Thyroid gland (tissue), 4 donors: ENCODE measurements around the gene KASH5. TPM values are rescaled to one million over a fixed set of nuclear protein-coding genes. Genes with fewer than 3 reads are reported as not detected.
A peak's percentile ranks its signal among the peaks of the same experiment; 100 is the strongest.

Experiments used
- DNase-seq, 2 donors: peaks; one replicate each; pipeline ENCODE4 v3.0.0-alpha.2; 2019
- H3K27ac ChIP-seq, 3 donors: fragments of 200-600 bp; sonication (generic); 1 replicate in 2 of 3; 2 replicates in 1 of 3; pipeline ENCODE4 v1.5.1; 2016 to 2019; ENCODE audit warnings: mild to moderate bottlenecking in 1 of 3, moderate library complexity in 1 of 3
- H3K27me3 ChIP-seq: fragments of 200-600 bp; sonication (generic); one replicate; pipeline ENCODE4 v1.5.1; 2019
- H3K36me3 ChIP-seq, 2 donors: fragments of 200-600 bp; sonication (generic); one replicate each; pipeline ENCODE4 v1.5.1; 2016 to 2019
- H3K4me1 ChIP-seq, 2 donors: fragments of 200-600 bp; sonication (generic); one replicate each; pipeline ENCODE4 v1.5.1; 2017 to 2019
- H3K4me3 ChIP-seq, 3 donors: fragments of 200-600 bp; sonication (generic); replicated peaks in 1 of 3; 1 replicate in 2 of 3; 2 replicates in 1 of 3; pipeline ENCODE4 v1.5.1; 2016; ENCODE audit warnings: mild to moderate bottlenecking in 1 of 3
- H3K9me3 ChIP-seq: fragments of 200-600 bp; sonication (generic); one replicate; pipeline ENCODE4 v1.5.1; 2017
- CTCF ChIP-seq, 6 experiments: fragments of 200-600 bp in 3 of 6; fragments of 450-650 bp in 3 of 6; sonication (generic) in 3 of 6; IDR thresholded peaks; one replicate each; pipeline ENCODE4 v1.5.1; 2016 to 2019; ENCODE audit warnings: antibody characterized with exemption in 6 of 6, mild to moderate bottlenecking in 2 of 6, inconsistent platforms in 1 of 6, moderate library complexity in 1 of 6
- POLR2A ChIP-seq, 2 donors: fragments of 450-650 bp; IDR thresholded peaks; one replicate each; pipeline ENCODE4 v1.6.1; 2017; ENCODE audit warnings: antibody characterized with exemption in 2 of 2, mild to moderate bottlenecking in 2 of 2, moderate library complexity in 1 of 2
- WGBS, 2 donors: methylation state at CpG; one replicate each; pipeline ENCODE4 v1.1.5; 2017; 5-methylcytosine and 5-hydroxymethylcytosine counted together
- intact Hi-C: fragments of 100-400 bp; cut with DNase I; formaldehyde crosslinking; loops from one replicate; pipeline ENCODE4 v1.15.1; 2023
- total RNA-seq, 4 donors: library from RNA; depleted of rRNA; stranded (reverse); fragments of >200 nt; gene quantifications; one replicate each; pipeline ENCODE4 v1.2.3, GENCODE V29; 2016

The KASH5 gene
- total RNA-seq, 4 donors from 2014 or later, result 1.3 TPM; not detected in 3

DNA sequence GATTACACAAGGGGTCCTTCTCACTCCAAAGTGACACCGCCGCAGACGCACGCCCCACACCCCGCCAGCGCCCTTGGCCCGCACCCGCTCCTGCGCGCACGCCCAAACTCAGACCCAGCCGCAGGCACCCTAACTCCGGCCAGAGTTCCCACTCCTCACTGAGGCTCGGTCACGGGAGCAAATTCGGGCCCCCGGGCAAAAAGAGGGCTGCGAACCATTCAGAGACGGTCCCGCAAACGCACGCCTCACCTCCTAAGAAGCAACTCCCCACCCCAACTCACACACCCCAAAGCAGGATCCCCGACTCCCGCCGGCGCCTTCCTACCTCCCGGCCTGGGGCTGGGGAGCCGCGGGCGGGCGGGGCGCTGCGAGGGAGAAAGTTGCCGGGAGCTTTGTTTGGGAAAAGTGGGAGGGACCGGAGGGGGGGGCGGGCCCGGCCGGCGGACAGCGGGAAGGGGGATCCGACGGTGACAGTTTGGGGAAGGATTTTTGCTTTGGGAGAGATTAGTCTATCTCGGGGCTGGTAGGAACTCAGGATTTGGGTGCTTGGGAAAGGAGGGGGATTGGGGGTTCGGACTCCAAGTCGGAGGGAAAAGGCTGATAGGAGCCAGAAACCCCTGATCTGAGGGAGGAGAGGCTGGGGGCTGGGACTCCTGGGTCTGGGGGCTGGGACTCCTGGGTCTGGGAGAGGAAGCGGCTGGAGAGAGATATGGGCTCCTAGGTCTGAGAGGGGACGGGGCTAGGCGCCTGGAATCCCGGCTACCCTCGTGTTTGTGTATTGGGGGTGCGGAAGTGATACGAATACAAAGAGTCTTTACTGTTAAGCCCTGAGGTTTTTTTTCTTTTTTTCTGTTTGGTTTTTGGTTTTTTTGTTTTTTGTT is 25.8 kb upstream of the KASH5 start, which contains the start of gene TEAD2:
TEAD2 (minus strand) TSS at position 369 of the 881 bp plus-strand sequence. CDS start 2,341 bp downstream, outside the sequence.
- H3K27me3 ChIP-seq, result no peaks in the 10 kb centered on the region
- no peaks in the 10 kb centered on the region for H3K36me3 ChIP-seq
- intact Hi-C loops, result no loop called here
- H3K27ac ChIP-seq, result peak within 1 kb of the TSS; percentile 84 to 89 (median 89)
- H3K4me1 ChIP-seq, result peaks cover 8 to 17% of the 10 kb centered on the region in 2 donors
- TF ChIP-seq POLR2A (IDR thresholded peaks at IDR 0.05) (peak in 1 of 2 donors; percentile 9), CTCF (IDR thresholded peaks at IDR 0.05) (no peak)
- H3K9me3 ChIP-seq, result no peaks in the 10 kb centered on the region
- H3K4me3 ChIP-seq, result peak within 1 kb of the TSS in 2 of 3 donors; percentile 27 to 62
- 1% methylated on average over 36 to 43 of the region's 52 CpGs for WGBS, 2 donors
- peak; percentile 54 to 57 for DNase-seq

DNA sequence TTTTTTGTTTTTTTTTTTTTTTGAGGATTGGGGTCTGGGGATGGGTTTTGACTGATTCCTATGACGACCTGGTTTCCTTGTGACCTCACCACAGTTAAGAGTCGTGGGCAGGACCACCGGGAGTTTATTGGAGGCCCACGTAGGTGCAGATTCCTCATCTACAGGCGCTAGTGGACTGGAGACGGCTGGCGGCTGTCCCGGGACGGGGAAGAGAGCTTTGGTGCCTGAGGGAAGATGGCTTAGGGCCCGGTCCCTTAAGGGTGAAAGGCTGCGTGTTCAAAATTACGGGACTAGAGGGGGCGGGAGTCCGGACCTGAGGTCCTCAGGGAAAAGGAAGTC is 25.2 kb upstream of the KASH5 start:
- Histone ChIP-seq H3K9me3 (no peaks in the 10 kb centered on the region), H3K4me3 (no peak overlapping the region), H3K36me3 (no peaks in the 10 kb centered on the region), H3K27me3 (no peaks in the 10 kb centered on the region), H3K4me1 (peaks cover 8 to 17% of the 10 kb centered on the region in 2 donors), H3K27ac (peak overlapping the region; percentile 84 to 89 (median 89))
- DNase-seq, result peak; percentile 17 to 32
- WGBS, 2 donors, result 0 to 2% methylated on average over 14 of the region's 14 CpGs
- TF ChIP-seq POLR2A (IDR thresholded peaks at IDR 0.05), result no peak
- no peak for TF ChIP-seq CTCF (IDR thresholded peaks at IDR 0.05)
- intact Hi-C loops, result no loop called here

GRCh38 chr19:49363268-49364082 is 24.6 kb upstream of the KASH5 start, which contains the start of gene DKKL1:
Gene DKKL1, plus strand, starts transcription at chr19:49363877. Its CDS starts 122 bp downstream, at chr19:49363999.
- Histone ChIP-seq H3K4me3 (no peak within 1 kb of the TSS), H3K9me3 (no peaks in the 10 kb centered on the region), H3K4me1 (peaks cover 8 to 17% of the 10 kb centered on the region in 2 donors), H3K36me3 (no peaks in the 10 kb centered on the region), H3K27ac (peak within 1 kb of the TSS; percentile 84 to 89 (median 89)), H3K27me3 (no peaks in the 10 kb centered on the region)
- intact Hi-C loops, result no loop called here
- 2 to 3% methylated on average over 40 to 44 of the region's 46 CpGs for WGBS, 2 donors
- TF ChIP-seq CTCF (IDR thresholded peaks at IDR 0.05) (no peak), POLR2A (IDR thresholded peaks at IDR 0.05) (peak in 1 of 2 donors; percentile 32)
- DNase-seq, result peak; percentile 82

DNA sequence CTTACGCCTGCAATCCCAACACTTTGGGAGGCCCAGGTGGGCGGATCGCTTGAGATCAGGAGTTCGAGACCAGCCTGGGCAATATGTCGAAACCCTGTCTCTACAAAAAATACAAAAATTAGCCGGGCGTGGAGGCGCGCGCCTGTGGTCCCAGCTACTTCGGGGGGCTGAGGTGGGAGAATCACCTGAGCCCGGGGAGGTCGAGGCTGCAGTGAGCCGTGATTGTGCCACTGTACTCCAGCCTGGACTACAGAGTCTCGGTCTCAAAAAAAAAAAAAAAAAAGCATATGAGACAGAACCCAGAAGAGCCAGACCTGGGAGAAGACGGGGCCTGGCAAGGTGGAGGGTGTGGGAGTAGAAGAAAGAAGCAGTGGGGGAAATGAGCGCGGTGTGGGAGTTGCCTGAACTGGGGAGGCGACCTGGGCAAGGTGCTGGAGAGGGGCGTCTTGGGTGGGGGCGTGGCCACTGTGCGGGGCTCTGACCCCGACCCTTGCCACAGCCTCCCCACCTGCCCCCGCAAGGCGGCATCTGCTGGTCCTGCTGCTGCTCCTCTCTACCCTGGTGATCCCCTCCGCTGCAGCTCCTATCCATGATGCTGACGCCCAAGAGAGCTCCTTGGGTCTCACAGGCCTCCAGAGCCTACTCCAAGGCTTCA is 23.8 kb upstream of the KASH5 start:
- Histone ChIP-seq H3K4me3 (no peak overlapping the region), H3K27ac (no peak overlapping the region), H3K9me3 (no peaks in the 10 kb centered on the region), H3K36me3 (no peaks in the 10 kb centered on the region), H3K4me1 (peaks cover 8 to 17% of the 10 kb centered on the region in 2 donors), H3K27me3 (no peaks in the 10 kb centered on the region)
- no peak for TF ChIP-seq CTCF (IDR thresholded peaks at IDR 0.05)
- TF ChIP-seq POLR2A (IDR thresholded peaks at IDR 0.05), result no peak
- DNase-seq, result no peak
- intact Hi-C loops, result no loop called here
- WGBS, 2 donors, result 65 to 67% methylated on average over 24 to 27 of the region's 27 CpGs
